Cardiac muscle cell (in vitro differentiated cells and primary cell): ENCODE data around the gene GABBR1. TPM values are rescaled to one million over a fixed set of nuclear protein-coding genes. Genes with fewer than 3 reads are reported as not detected.

Experiments
- DNase-seq, 2 donors: peaks; one replicate each; pipeline versions ENCODE4 v3.0.0 to v3.0.0-alpha.2; 2010 to 2017; ENCODE audit warnings: low read depth in 1 of 2, low spot score in 1 of 2
- H3K27ac ChIP-seq: fragments of 200-600 bp; sonication (generic); 2 replicates; pipeline ENCODE4 v1.5.1; 2016
- H3K27me3 ChIP-seq: fragments of 200-600 bp; sonication (generic); 2 replicates; pipeline ENCODE4 v1.6.0; 2016; ENCODE audit warnings: control low read depth
- H3K36me3 ChIP-seq: fragments of 200-600 bp; sonication (generic); 2 replicates; pipeline ENCODE4 v1.5.1; 2016; ENCODE audit warnings: control low read depth
- H3K4me1 ChIP-seq: fragments of 200-600 bp; sonication (generic); 2 replicates; pipeline ENCODE4 v1.8.1; 2017; ENCODE audit warnings: low read depth, mild to moderate bottlenecking, mixed run types
- H3K4me3 ChIP-seq: fragments of 200-600 bp; sonication (generic); 2 replicates; pipeline ENCODE4 v1.5.1; 2016; ENCODE audit warnings: mild to moderate bottlenecking
- H3K9me3 ChIP-seq: fragments of 200-600 bp; sonication (generic); 2 replicates; pipeline ENCODE4 v1.5.1; 2017; ENCODE audit warnings: low read depth, mild to moderate bottlenecking, control low read depth
- CTCF ChIP-seq: IDR thresholded peaks from 2 replicates; pipeline ENCODE4 v1.5.1; 2012; ENCODE audit warnings: low read depth, mild to moderate bottlenecking, low read length
- polyA plus RNA-seq: library from polyadenylated mRNA; unstranded; fragments of >200 nt; fragmentation: Nextera tagmentation; extraction: Ambion mirVana; gene quantifications from 2 replicates; pipeline ENCODE4 v1.2.1, GENCODE V29; 2016
- total RNA-seq: library from RNA; depleted of rRNA; stranded (reverse); fragments of >200 nt; gene quantifications from 2 replicates; pipeline ENCODE4 v1.2.3, GENCODE V29; 2016

GABBR1 gene
- total and polyA plus RNA-seq, 2 experiments from 2014 or later, result 67.0 to 101 TPM

DNA sequence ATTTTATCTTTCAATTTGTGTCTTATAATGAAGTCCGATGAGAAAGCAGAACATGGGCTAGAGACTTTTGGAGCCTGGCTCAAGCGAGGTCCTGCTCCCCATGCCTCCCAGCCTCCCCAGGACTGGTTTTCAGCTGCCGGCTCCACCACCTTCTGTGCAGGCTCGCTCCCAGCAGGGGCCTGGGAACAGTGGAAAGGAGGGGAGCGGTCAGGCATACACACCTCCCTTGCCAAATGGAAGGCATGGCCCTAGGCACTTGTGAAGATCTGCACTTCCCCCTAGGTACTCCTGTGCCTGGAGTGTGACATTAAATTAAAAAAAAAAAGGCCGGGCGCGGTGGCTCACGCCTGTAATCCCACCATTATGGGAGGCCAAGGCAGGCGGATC is 19.2 kb upstream of the GABBR1 start:
- no peak for DNase-seq
- no peak overlapping the region for H3K4me3 ChIP-seq
- no peaks in the 10 kb centered on the region for H3K9me3 ChIP-seq
- H3K27me3 ChIP-seq, result no peaks in the 10 kb centered on the region
- H3K36me3 ChIP-seq, result no peaks in the 10 kb centered on the region
- peaks cover 41% of the 10 kb centered on the region for H3K4me1 ChIP-seq
- H3K27ac ChIP-seq, result peak overlapping the region; percentile 38
- no peak for TF ChIP-seq CTCF

DNA sequence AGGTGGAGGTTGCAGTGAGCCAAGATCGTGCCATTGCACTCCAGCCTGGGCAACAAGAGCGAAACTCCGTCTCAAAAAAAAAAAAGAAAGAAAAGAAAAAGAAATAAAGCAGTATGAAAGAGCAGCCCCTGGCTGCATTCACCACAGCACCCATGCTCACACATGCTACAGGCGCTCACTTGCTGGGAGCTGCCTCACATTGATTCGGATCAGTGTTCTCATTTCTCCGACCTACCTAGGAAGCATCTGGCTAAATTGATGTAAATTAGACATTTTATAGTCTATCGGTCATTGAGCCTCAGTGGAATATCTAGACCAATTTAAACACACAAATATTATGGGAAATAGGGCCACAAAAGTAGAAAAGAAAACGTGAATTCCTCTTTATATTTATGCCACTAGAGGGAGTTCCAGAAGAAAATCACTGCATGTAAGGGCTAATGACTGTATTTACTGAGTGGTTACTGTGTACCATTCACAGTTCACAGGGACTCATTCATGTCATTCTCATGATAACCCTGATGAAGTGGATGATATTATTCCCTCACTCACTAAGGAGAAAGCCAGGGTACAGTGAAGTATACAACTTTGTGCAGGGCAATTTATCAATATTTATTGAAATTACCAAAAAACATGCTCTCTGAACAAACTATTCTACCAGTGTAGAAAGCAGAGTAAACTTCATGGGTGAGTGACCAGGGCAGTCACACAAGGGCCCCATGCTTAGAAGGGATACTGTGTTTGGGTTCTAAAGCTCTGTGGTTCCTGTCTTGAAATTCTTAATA is 18.6 kb upstream of the GABBR1 start:
- H3K4me3 ChIP-seq, result no peak overlapping the region
- H3K36me3 ChIP-seq, result no peaks in the 10 kb centered on the region
- no peaks in the 10 kb centered on the region for H3K27me3 ChIP-seq
- no peaks in the 10 kb centered on the region for H3K9me3 ChIP-seq
- peaks cover 35% of the 10 kb centered on the region for H3K4me1 ChIP-seq
- peak overlapping the region; percentile 38 for H3K27ac ChIP-seq
- peak; percentile 37 to 44 for DNase-seq
- TF ChIP-seq CTCF, result peak; percentile 67

- Histone ChIP-seq H3K4me3 (peak overlapping the region; percentile 17), H3K36me3 (no peaks in the 10 kb centered on the region), H3K27ac (peak overlapping the region; percentile 89), H3K27me3 (no peaks in the 10 kb centered on the region), H3K9me3 (no peaks in the 10 kb centered on the region), H3K4me1 (peaks cover 19% of the 10 kb centered on the region)
- peak; percentile 97 to 99 for DNase-seq
- TF ChIP-seq CTCF, result peak; percentile 98
These were observed 17.0 kb upstream of the GABBR1 start for GRCh38 chr6:29649701-29650673.

- no peaks in the 10 kb centered on the region for H3K9me3 ChIP-seq
- H3K36me3 ChIP-seq, result no peaks in the 10 kb centered on the region
- peak; percentile 56 to 59 for DNase-seq
- H3K27ac ChIP-seq, result no peak overlapping the region
- peak; percentile 72 for TF ChIP-seq CTCF
- H3K4me3 ChIP-seq, result no peak overlapping the region
- peaks cover 2% of the 10 kb centered on the region for H3K4me1 ChIP-seq
- no peaks in the 10 kb centered on the region for H3K27me3 ChIP-seq
These were observed 15.1 kb upstream of the GABBR1 start for GRCh38 chr6:29647927-29648642.

GRCh38 chr6:29641430-29642148 is 8.6 kb upstream of the GABBR1 start:
- H3K27me3 ChIP-seq, result no peaks in the 10 kb centered on the region
- H3K4me1 ChIP-seq, result no peaks in the 10 kb centered on the region
- H3K4me3 ChIP-seq, result no peak overlapping the region
- no peak for TF ChIP-seq CTCF
- no peak overlapping the region for H3K27ac ChIP-seq
- H3K9me3 ChIP-seq, result no peaks in the 10 kb centered on the region
- no peaks in the 10 kb centered on the region for H3K36me3 ChIP-seq
- DNase-seq, result no peak
